GM10266 (cell line): ENCODE measurements around the gene SLC16A12.
"Not testable (repeated sequence)": the region's sequence is repeated elsewhere in the genome, so short reads cannot be mapped to it uniquely, and the experiment has no call there.

Experiments
- DNase-seq: peaks from one replicate; pipeline ENCODE4 v3.0.0; 2012; ENCODE audit errors: extremely low spot score
- TF ChIP-seq, protein P1 (sequence below): IDR thresholded peaks from 2 replicates; pipeline ENCODE4 v1.5.1; 2012; ENCODE audit warnings: mild to moderate bottlenecking, low read depth; ENCODE audit not compliant: control insufficient read depth, insufficient read depth; ENCODE audit errors: missing control alignments

SLC16A12 gene

DNA sequence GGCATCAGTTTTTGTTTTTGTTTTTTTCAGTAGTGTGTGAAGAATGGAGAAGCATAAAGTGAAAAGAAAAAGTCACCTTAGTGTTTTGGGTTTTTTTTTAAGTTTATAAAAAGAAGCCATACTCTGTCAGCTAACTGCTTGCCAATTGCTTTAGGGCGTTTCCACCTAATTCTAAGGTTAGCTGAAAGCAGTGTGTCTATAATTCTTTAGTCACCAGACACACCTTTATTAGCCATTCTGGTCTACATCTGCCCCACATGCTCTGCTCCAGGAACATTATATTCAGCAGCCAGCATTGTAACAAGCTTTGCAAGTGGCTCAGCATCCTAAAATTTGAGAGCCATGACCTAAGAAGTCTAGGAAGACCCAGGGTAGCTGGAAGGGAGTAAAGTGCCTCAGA, 14.1 kb upstream of the SLC16A12 start:
- TF ChIP-seq, protein P1, sequence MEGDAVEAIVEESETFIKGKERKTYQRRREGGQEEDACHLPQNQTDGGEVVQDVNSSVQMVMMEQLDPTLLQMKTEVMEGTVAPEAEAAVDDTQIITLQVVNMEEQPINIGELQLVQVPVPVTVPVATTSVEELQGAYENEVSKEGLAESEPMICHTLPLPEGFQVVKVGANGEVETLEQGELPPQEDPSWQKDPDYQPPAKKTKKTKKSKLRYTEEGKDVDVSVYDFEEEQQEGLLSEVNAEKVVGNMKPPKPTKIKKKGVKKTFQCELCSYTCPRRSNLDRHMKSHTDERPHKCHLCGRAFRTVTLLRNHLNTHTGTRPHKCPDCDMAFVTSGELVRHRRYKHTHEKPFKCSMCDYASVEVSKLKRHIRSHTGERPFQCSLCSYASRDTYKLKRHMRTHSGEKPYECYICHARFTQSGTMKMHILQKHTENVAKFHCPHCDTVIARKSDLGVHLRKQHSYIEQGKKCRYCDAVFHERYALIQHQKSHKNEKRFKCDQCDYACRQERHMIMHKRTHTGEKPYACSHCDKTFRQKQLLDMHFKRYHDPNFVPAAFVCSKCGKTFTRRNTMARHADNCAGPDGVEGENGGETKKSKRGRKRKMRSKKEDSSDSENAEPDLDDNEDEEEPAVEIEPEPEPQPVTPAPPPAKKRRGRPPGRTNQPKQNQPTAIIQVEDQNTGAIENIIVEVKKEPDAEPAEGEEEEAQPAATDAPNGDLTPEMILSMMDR: no peak
- DNase-seq: no peak

DNA sequence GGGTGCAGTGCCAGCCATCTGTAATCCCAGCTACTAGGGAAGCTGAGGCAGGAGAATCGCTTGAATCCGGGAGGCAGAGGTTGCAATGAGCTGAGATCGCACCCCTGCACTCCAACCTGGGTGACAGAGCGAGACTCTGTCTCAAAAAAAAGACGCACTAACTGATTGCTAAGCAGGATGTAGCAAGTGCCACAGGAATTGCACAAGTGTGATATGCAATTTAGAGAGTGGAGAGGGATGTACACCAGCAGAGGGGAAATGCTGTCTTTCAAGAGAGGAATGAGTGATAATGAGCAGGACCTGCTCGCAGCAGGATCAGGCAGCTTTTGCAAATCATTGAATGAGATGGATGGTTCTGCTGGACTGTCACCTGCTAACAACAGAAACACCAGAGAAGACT, 13.3 kb upstream of the SLC16A12 start:
- TF ChIP-seq, protein P1: no peak
- no peak for DNase-seq

DNA sequence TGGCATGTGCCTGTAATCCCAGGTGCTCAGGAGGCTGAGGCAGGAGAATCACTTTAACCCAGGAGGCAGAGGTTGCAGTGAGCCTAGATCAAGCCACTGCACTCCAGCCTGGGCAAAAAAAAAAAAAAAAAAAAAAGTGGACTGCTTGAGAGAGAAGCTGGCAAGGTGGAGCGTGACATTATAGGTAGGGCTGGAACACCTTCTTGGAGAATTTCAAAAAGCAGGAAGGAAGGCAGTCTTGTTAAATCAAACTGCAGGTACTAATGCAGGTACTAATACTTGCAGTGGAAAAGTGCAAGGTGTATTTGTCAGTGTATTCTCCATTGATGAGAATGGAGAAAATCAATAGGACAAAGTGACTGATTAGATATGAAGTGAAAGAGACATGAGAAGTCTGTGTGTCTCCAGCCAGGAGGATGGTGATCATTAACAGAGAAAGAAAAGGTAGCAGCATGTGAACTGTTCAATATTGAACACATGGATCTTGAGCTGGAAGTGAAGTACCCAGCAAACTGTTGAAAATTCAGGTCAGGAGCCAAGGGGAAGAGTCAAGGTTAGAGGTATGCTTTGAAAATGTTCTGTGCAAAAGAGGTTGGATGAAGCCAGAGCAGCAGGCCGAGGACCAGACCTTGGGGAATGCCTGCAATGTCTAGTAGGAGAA, 12.6 kb upstream of the SLC16A12 start:
- no peak for DNase-seq
- TF ChIP-seq, protein P1: no peak

DNA sequence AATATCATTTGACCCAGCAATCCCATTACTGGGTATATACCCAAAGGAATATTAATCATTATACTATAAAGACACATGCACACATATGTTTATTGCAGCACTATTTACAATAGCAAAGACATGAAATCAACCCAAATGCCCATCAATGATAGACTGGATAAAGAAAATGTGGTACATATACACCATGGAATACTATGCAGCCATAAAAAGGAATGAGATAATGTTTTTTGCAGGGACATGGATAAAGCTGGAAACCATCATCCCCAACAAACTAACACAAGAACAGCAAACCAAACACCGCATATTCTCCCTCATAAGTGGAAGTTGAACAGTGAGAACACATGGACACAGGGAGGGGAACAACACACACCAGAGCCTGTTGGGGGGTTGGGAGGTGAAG, 11.3 kb upstream of the SLC16A12 start:
- not testable (repeated sequence) for DNase-seq

DNA sequence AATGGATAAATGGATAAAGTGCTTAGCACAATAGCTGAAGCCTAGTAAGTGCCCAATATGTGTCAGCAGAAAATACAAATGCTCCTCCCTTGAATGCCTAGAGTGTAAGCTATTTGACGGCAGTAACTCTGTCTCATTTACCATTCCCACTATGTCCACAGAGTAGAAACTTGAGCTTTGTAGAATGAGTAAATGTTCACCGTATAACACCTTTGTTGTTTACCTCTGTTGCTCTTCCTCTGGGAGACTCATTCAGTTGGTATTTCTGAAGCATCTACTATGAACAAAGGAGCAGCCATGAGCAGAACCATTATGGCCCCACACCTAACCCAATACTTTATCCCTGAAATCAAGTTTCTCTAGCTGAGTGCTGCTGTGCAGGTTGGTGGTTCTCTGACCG, 8.4 kb upstream of the SLC16A12 start:
- no peak for DNase-seq
- TF ChIP-seq, protein P1: no peak

DNA sequence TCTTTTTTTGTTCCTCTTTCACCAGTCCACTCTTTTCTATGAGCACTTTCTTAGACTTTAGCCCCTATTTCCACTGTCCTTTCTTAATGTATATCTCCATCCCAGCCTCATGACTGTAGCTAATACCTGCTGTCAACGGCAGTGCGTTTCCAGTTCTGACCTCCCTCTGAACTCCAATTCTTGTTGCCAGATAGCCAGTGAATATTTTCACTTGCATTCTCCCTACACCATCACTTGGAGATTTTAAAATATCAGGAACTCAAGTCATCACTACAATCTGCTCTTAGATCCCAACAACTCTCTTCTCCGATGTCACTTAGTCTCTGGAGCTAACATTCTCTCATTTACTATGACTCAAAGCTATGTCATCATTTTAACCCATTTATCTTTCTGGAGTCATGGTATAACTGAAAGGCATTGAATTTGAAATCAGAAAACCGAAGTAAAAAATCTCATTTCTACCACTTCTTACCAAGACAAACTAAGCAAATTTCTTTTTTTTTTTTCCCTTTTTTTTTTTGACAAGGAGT, 5.1 kb upstream of the SLC16A12 start:
- no peak for DNase-seq
- TF ChIP-seq, protein P1: no peak

DNA sequence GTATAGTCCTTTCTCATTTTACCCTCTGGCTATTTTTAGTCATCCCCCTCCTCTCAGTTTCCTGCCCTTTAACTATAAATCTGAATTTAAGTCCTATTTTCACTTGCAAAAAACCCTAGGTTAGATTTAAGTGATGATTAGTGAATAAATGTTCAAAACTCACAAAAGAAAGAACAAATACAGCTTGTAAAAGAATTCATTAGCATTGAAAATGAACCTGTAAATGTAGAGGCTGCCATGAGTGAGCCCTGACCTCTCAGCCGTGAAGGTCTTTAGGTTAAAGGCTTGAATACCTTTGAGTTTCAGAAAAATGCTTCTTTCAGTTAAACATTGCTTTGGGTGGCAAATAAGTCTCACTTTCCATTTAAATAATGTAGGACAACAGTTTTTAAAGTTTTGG, 2.0 kb upstream of the SLC16A12 start:
- TF ChIP-seq, protein P1: no peak
- DNase-seq: no peak

DNA sequence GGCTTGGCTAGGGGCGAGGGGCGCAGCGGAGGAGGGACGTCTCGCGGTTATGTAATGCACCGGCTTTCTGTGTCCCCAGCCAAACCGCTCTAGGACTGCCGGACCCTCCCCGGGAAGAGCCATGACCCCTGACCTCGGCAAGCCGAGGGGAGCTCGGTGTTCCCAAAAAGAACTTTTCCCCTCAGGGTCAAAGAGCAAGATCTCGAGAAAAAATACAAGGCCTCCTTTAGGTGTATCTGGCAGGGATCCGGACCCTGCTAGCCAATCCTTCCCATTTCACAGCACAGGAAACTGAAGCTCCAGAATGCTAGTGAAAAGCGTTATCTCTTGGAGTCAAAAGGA, 590 bp upstream of the SLC16A12 start:
- peak; percentile 18 for DNase-seq

More for the DNA sequence above, 590 bp upstream of the SLC16A12 start:
- TF ChIP-seq, protein P1: no peak
